ENCODE results near the gene TP53I13.

The TP53I13 gene

DNA sequence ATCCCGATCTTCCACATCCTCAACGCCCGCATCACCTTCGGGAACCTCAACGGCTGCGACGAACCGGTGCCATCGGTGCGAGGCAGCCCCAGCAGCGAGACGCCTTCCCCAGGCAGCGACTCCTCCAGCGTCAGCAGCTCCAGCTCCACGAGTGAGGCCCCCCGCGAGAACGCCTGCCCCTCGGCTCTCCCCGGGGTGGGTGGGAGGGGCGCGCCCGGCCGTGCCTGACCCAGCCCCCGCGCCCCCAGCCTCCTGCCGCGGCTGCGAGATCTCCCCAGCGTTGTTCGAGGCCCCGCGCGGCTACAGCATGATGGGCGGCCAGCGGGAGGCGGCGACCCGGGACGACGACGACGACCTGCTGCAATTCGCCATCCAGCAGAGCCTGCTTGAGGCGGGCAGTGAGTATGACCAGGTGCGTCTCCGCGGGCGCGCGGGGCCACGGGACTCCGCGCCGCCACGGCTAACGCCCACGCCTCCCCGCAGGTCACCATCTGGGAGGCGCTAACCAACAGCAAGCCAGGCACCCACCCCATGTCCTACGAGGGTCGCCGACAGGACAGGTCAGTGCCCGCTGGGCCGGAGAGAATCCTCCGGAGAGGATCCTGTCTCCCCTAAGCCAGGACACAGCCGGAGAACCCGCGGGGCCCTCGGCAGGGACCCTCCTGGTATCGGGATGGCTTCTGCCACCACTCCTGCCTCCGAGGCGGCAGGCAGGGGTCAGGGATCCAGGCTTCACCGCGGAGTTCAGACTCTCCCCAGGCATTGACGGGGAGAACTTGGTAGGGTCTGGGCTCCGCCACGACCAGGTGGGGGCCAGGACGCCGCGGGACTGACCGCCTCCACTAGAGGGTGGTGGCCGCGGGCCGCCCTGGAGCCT, 44.1 kb downstream of the TP53I13 start:
- Mint-ChIP-seq H3K4me1 (peaks cover 33% of the 10 kb centered on the region), H3K36me3 (ENCODE audit: low read depth) (no peaks in the 10 kb centered on the region), H3K27me3 (ENCODE audit: low read depth, poor library complexity) (peaks cover 42% of the 10 kb centered on the region), H3K9me3 (no peaks in the 10 kb centered on the region), H3K4me3 (no peak overlapping the region), H3K27ac (no peak overlapping the region)
- TF ChIP-seq, protein P1, sequence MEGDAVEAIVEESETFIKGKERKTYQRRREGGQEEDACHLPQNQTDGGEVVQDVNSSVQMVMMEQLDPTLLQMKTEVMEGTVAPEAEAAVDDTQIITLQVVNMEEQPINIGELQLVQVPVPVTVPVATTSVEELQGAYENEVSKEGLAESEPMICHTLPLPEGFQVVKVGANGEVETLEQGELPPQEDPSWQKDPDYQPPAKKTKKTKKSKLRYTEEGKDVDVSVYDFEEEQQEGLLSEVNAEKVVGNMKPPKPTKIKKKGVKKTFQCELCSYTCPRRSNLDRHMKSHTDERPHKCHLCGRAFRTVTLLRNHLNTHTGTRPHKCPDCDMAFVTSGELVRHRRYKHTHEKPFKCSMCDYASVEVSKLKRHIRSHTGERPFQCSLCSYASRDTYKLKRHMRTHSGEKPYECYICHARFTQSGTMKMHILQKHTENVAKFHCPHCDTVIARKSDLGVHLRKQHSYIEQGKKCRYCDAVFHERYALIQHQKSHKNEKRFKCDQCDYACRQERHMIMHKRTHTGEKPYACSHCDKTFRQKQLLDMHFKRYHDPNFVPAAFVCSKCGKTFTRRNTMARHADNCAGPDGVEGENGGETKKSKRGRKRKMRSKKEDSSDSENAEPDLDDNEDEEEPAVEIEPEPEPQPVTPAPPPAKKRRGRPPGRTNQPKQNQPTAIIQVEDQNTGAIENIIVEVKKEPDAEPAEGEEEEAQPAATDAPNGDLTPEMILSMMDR (IDR thresholded peaks at IDR 0.05) = no peak
- no peak for DNase-seq

DNA sequence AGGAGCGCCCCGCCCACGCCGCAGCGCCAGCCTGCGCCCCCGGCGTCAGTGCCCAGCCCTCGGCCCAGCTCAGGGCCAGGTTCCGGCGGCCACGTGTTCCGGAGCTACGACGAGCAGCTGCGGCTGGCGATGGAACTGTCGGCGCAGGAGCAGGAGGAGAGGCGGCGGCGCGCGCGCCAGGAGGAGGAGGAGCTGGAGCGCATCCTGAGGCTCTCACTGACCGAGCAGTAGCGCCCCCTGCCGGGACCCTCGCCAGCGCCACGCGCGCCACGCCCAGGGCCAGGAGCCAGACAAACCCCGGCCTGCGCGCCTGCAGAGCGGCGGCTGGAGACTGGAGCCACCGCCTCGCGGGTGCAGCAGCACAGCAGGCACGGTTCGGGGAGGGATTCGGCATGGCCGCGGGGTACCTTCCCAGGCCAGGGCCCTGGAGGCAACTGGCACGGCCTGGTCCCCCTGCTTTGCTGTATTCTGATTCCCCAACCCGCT, 44.9 kb downstream of the TP53I13 start:
- Mint-ChIP-seq H3K9me3 (no peaks in the 10 kb centered on the region), H3K27ac (no peak overlapping the region), H3K36me3 (ENCODE audit: low read depth) (no peaks in the 10 kb centered on the region), H3K4me1 (peaks cover 35% of the 10 kb centered on the region), H3K4me3 (peak overlapping the region; percentile 52), H3K27me3 (ENCODE audit: low read depth, poor library complexity) (peaks cover 49% of the 10 kb centered on the region)
- TF ChIP-seq, protein P1 (IDR thresholded peaks at IDR 0.05) = peak; percentile 89
- peak; percentile 99 for DNase-seq

DNA sequence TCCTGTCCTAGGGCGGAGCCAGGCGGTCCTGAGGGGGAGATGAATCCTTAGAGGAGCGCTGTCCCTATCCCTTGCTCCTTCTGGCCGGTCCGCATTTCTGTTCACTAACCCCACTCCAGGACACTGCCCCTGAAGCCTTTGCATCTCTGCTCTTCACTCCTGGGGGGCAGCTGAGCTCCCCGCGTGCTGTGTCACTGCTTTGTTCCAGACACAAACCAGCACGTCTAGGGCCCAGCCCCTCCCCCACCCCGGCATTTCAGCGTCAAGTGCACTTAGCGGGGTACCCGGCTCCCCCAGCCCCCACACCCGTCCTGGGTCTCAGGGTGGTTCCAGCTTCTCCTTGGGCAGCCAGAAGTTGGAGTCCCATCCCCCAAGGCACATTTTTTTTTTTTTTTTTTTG, 45.4 kb downstream of the TP53I13 start:
- no peak for DNase-seq
- Mint-ChIP-seq H3K4me3 (peak overlapping the region; percentile 52), H3K27ac (no peak overlapping the region)

DNA sequence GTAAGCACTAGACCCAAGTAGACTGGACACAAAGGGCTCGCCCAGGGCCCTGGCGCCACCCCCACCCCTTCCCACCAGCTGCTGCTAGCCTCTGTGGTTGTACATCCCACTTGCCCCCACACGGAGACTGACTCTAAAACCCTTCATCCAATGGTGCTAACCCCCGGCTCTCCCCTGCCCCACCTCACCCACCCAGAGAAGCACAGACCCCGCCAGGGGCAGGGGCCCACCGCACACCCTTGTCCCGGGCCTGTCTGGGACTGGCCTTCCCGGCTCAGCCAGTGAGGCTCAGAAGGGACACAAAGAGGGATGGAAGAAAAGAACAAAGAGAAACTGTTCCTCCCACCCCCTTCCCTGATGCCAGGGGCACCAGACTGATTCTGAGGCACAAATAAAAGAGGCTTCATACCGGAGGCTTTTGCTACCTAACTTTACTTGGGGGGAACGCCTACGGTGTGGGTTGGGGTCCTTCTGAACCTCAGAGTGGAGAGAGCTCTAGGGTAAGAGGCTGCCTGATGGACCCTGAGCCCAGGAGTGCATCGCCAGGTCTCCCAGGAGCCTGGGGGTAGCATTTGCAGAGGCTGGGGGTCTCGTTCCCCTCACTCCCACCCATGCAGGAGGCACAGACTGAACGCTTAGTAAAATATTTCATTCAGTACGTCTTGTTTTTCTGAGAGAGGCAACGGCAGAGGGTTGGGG, 46.0 kb downstream of the TP53I13 start:
- no peaks in the 10 kb centered on the region for H3K9me3 Mint-ChIP-seq
- TF ChIP-seq, protein P1 (IDR thresholded peaks at IDR 0.05) = no peak
- peak overlapping the region; percentile 51 for H3K4me3 Mint-ChIP-seq
- peaks cover 60% of the 10 kb centered on the region for H3K27me3 Mint-ChIP-seq (ENCODE audit: low read depth, poor library complexity)
- DNase-seq = no peak
- H3K27ac Mint-ChIP-seq = no peak overlapping the region
- peaks cover 42% of the 10 kb centered on the region for H3K4me1 Mint-ChIP-seq
- H3K36me3 Mint-ChIP-seq (ENCODE audit: low read depth) = no peaks in the 10 kb centered on the region

More for the DNA sequence above, 45.4 kb downstream of the TP53I13 start:
- Mint-ChIP-seq H3K9me3 (no peaks in the 10 kb centered on the region), H3K4me1 (peaks cover 40% of the 10 kb centered on the region), H3K36me3 (ENCODE audit: low read depth) (no peaks in the 10 kb centered on the region), H3K27me3 (ENCODE audit: low read depth, poor library complexity) (peaks cover 54% of the 10 kb centered on the region)
- TF ChIP-seq, protein P1 (IDR thresholded peaks at IDR 0.05) = no peak

DNA sequence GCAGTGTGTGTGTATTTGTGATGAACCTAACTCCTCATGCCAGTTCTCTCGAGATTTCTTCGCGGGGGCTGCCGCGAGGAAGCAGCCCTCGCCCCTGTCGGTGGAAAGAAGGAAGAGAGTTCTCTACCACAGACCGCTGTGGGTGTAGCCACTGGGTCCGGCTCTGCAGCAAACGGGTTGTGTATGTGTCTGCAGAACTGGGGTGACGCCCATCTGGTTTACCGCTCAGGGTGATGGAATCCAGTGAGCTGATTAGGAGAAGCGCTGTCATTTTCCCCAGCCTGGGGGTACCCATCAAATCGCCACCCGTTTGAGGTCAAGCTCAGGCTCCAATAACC, 46.5 kb downstream of the TP53I13 start:
- Mint-ChIP-seq H3K36me3 (ENCODE audit: low read depth) (no peaks in the 10 kb centered on the region), H3K27me3 (ENCODE audit: low read depth, poor library complexity) (peaks cover 65% of the 10 kb centered on the region), H3K4me1 (peaks cover 46% of the 10 kb centered on the region), H3K9me3 (no peaks in the 10 kb centered on the region), H3K4me3 (peak overlapping the region; percentile 62), H3K27ac (no peak overlapping the region)
- TF ChIP-seq, protein P1 (IDR thresholded peaks at IDR 0.05) = no peak
- peak; percentile 18 for DNase-seq
